Cardiac muscle cell (in vitro differentiated cells and primary cell): ENCODE results near the gene SIPA1L2. TPM values are rescaled to one million over a fixed set of nuclear protein-coding genes. Genes with fewer than 3 reads are reported as not detected.
"Not testable (repeated sequence)": the region's sequence is repeated elsewhere in the genome, so short reads cannot be mapped to it uniquely, and the experiment has no call there.

Experiments
- DNase-seq, 2 donors: peaks; one replicate each; pipeline versions ENCODE4 v3.0.0 to v3.0.0-alpha.2; 2010 to 2017; ENCODE audit warnings: low read depth in 1 of 2, low spot score in 1 of 2
- H3K27ac ChIP-seq: fragments of 200-600 bp; sonication (generic); 2 replicates; pipeline ENCODE4 v1.5.1; 2016
- H3K27me3 ChIP-seq: fragments of 200-600 bp; sonication (generic); 2 replicates; pipeline ENCODE4 v1.6.0; 2016; ENCODE audit warnings: control low read depth
- H3K36me3 ChIP-seq: fragments of 200-600 bp; sonication (generic); 2 replicates; pipeline ENCODE4 v1.5.1; 2016; ENCODE audit warnings: control low read depth
- H3K4me1 ChIP-seq: fragments of 200-600 bp; sonication (generic); 2 replicates; pipeline ENCODE4 v1.8.1; 2017; ENCODE audit warnings: low read depth, mild to moderate bottlenecking, mixed run types
- H3K4me3 ChIP-seq: fragments of 200-600 bp; sonication (generic); 2 replicates; pipeline ENCODE4 v1.5.1; 2016; ENCODE audit warnings: mild to moderate bottlenecking
- H3K9me3 ChIP-seq: fragments of 200-600 bp; sonication (generic); 2 replicates; pipeline ENCODE4 v1.5.1; 2017; ENCODE audit warnings: low read depth, mild to moderate bottlenecking, control low read depth
- CTCF ChIP-seq: IDR thresholded peaks from 2 replicates; pipeline ENCODE4 v1.5.1; 2012; ENCODE audit warnings: low read depth, mild to moderate bottlenecking, low read length
- polyA plus RNA-seq: library from polyadenylated mRNA; unstranded; fragments of >200 nt; fragmentation: Nextera tagmentation; extraction: Ambion mirVana; gene quantifications from 2 replicates; pipeline ENCODE4 v1.2.1, GENCODE V29; 2016
- total RNA-seq: library from RNA; depleted of rRNA; stranded (reverse); fragments of >200 nt; gene quantifications from 2 replicates; pipeline ENCODE4 v1.2.3, GENCODE V29; 2016

SIPA1L2 gene
- total and polyA plus RNA-seq, 2 experiments from 2014 or later, result 57.1 to 143 TPM

GRCh38 chr1:232615306-232615800 is 14.6 kb downstream of the SIPA1L2 start:
- no peak for DNase-seq
- TF ChIP-seq CTCF, result no peak
- H3K36me3 ChIP-seq, result no peaks in the 10 kb centered on the region
- H3K9me3 ChIP-seq, result no peaks in the 10 kb centered on the region
- peaks cover 43% of the 10 kb centered on the region for H3K4me1 ChIP-seq
- H3K4me3 ChIP-seq, result no peak overlapping the region
- no peak overlapping the region for H3K27ac ChIP-seq
- no peaks in the 10 kb centered on the region for H3K27me3 ChIP-seq

GRCh38 chr1:232614811-232615210 is 15.1 kb downstream of the SIPA1L2 start:
- no peak for DNase-seq
- Histone ChIP-seq H3K4me3 (no peak overlapping the region), H3K27ac (no peak overlapping the region), H3K36me3 (no peaks in the 10 kb centered on the region), H3K4me1 (peaks cover 38% of the 10 kb centered on the region), H3K9me3 (no peaks in the 10 kb centered on the region), H3K27me3 (no peaks in the 10 kb centered on the region)
- no peak for TF ChIP-seq CTCF

GRCh38 chr1:232613752-232614381 is 16.1 kb downstream of the SIPA1L2 start:
- Histone ChIP-seq H3K36me3 (no peaks in the 10 kb centered on the region), H3K4me1 (peaks cover 29% of the 10 kb centered on the region), H3K27me3 (no peaks in the 10 kb centered on the region), H3K9me3 (no peaks in the 10 kb centered on the region), H3K27ac (no peak overlapping the region), H3K4me3 (no peak overlapping the region)
- TF ChIP-seq CTCF, result no peak
- DNase-seq, result peak in 1 of 2 donors; percentile 95

GRCh38 chr1:232612836-232613235 is 17.1 kb downstream of the SIPA1L2 start:
- not testable (repeated sequence) for H3K27ac ChIP-seq, H3K27me3 ChIP-seq, H3K36me3 ChIP-seq, H3K4me3 ChIP-seq, H3K9me3 ChIP-seq, DNase-seq
- peaks cover 26% of the 10 kb centered on the region for H3K4me1 ChIP-seq

- Histone ChIP-seq H3K27me3 (no peaks in the 10 kb centered on the region), H3K4me1 (peaks cover 21% of the 10 kb centered on the region), H3K4me3 (no peak overlapping the region), H3K36me3 (no peaks in the 10 kb centered on the region), H3K9me3 (no peaks in the 10 kb centered on the region), H3K27ac (no peak overlapping the region)
- TF ChIP-seq CTCF, result no peak
- no peak for DNase-seq
Measured at GRCh38 chr1:232611834-232612233, 18.1 kb downstream of the SIPA1L2 start.

GRCh38 chr1:232610902-232611745 is 18.8 kb downstream of the SIPA1L2 start:
- not testable (repeated sequence) for DNase-seq, H3K27ac ChIP-seq, H3K27me3 ChIP-seq, H3K9me3 ChIP-seq, H3K36me3 ChIP-seq, H3K4me3 ChIP-seq
- peaks cover 18% of the 10 kb centered on the region for H3K4me1 ChIP-seq
